Stimulated activated CD8-positive, alpha-beta memory T cell treated with anti-CD3 and anti-CD28 coated beads, Interleukin-15, amount 100 ng/mL, for 24 hours (primary cell): ENCODE measurements around the gene TTC8.
"Not testable (repeated sequence)": the region's sequence is repeated elsewhere in the genome, so short reads cannot be mapped to it uniquely, and the experiment has no call there.

Source experiments
- DNase-seq: peaks from one replicate; pipeline ENCODE4 v3.0.0-alpha.2; 2020; ENCODE audit warnings: low read depth

Gene TTC8

GRCh38 chr14:88824314-88825077 is at the start of gene TTC8:
TTC8 (plus strand) TSS chr14:88824651; CDS start chr14:88824708, 57 bp downstream.
- DNase-seq, result peak; percentile 53

GRCh38 chr14:88775532-88775931 is 48.9 kb upstream of the TTC8 start:
- no peak for DNase-seq

GRCh38 chr14:88785911-88786310 is 38.5 kb upstream of the TTC8 start:
- DNase-seq, result no peak

GRCh38 chr14:88786715-88787114 is 37.7 kb upstream of the TTC8 start:
- DNase-seq, result no peak

GRCh38 chr14:88789573-88789972 is 34.9 kb upstream of the TTC8 start:
- not testable (repeated sequence) for DNase-seq

- DNase-seq, result no peak
Measured at GRCh38 chr14:88790501-88791251, 33.8 kb upstream of the TTC8 start.

GRCh38 chr14:88791252-88791621 is 33.2 kb upstream of the TTC8 start:
- no peak for DNase-seq

- DNase-seq, result no peak
Measured at GRCh38 chr14:88791629-88792472, 32.6 kb upstream of the TTC8 start.

GRCh38 chr14:88792473-88793258 is 31.8 kb upstream of the TTC8 start, which contains the start of gene EML5:
EML5 (minus strand) TSS chr14:88792953; CDS start chr14:88792503, 450 bp downstream.
- peak; percentile 61 for DNase-seq

- no peak for DNase-seq
Measured at GRCh38 chr14:88793259-88793625, 31.2 kb upstream of the TTC8 start.

GRCh38 chr14:88798156-88798555 is 26.3 kb upstream of the TTC8 start:
- no peak for DNase-seq

- DNase-seq, result no peak
Measured at GRCh38 chr14:88799522-88799921, 24.9 kb upstream of the TTC8 start.

- DNase-seq, result no peak
Measured at GRCh38 chr14:88802596-88802995, 21.9 kb upstream of the TTC8 start.

- no peak for DNase-seq
Measured at GRCh38 chr14:88804035-88804434, 20.4 kb upstream of the TTC8 start.

GRCh38 chr14:88804477-88804876 is 20.0 kb upstream of the TTC8 start:
- no peak for DNase-seq

- DNase-seq, result no peak
Measured at GRCh38 chr14:88808359-88808758, 16.1 kb upstream of the TTC8 start.

- no peak for DNase-seq
Measured at GRCh38 chr14:88815980-88816379, 8.5 kb upstream of the TTC8 start.

- no peak for DNase-seq
Measured at GRCh38 chr14:88818018-88818417, 6.4 kb upstream of the TTC8 start.

- DNase-seq, result not testable (repeated sequence)
Measured at GRCh38 chr14:88819674-88820073, 4.8 kb upstream of the TTC8 start.

GRCh38 chr14:88821378-88821777 is 3.1 kb upstream of the TTC8 start:
- DNase-seq, result no peak

GRCh38 chr14:88821888-88822287 is 2.6 kb upstream of the TTC8 start:
- DNase-seq, result no peak

GRCh38 chr14:88823968-88824313 is 510 bp upstream of the TTC8 start:
- no peak for DNase-seq
